Adrenal gland (tissue), 12 donors: ENCODE data around the gene CAMTA1. TPM values are rescaled to one million over a fixed set of nuclear protein-coding genes. Genes with fewer than 3 reads are reported as not detected.
A peak's percentile ranks its signal among the peaks of the same experiment; 100 is the strongest.

Source experiments
- DNase-seq, 7 donors: peaks; one replicate each; pipeline ENCODE4 v3.0.0-alpha.2; 2019 to 2020
- H3K27ac ChIP-seq, 5 donors: fragments of 200-600 bp; sonication (generic) in 4 of 5; 1 replicate in 3 of 5; 2 replicates in 2 of 5; pipeline versions ENCODE4 v1.5.1 to v1.8.0; 2016 to 2020; ENCODE audit warnings: mild to moderate bottlenecking in 1 of 5
- H3K27me3 ChIP-seq: fragments of 200-600 bp; 2 replicates; pipeline ENCODE4 v1.8.0; 2021
- H3K36me3 ChIP-seq, 2 donors: fragments of 200-600 bp; replicated peaks in 1 of 2; 1 replicate in 1 of 2; 2 replicates in 1 of 2; pipeline versions ENCODE4 v1.5.1 to v1.8.0; 2018 to 2022
- H3K4me1 ChIP-seq, 2 donors: fragments of 200-600 bp; replicated peaks in 1 of 2; 1 replicate in 1 of 2; 2 replicates in 1 of 2; pipeline versions ENCODE4 v1.5.1 to v1.8.0; 2018 to 2021
- H3K4me3 ChIP-seq, 4 donors: fragments of 200-600 bp; sonication (generic) in 3 of 4; one replicate each; pipeline ENCODE4 v1.5.1; 2016 to 2018
- H3K9me3 ChIP-seq, 3 donors: fragments of 200-600 bp; sonication (generic) in 1 of 3; replicated peaks in 1 of 3; 1 replicate in 2 of 3; 2 replicates in 1 of 3; pipeline versions ENCODE4 v1.5.1 to v1.8.0; 2016 to 2021
- POLR2A ChIP-seq, 2 donors: fragments of 450-650 bp; IDR thresholded peaks; one replicate each; pipeline ENCODE4 v1.6.1; 2017; ENCODE audit warnings: antibody characterized with exemption in 2 of 2, mild to moderate bottlenecking in 2 of 2, moderate library complexity in 1 of 2
- WGBS, 4 donors: extraction: QIAGEN DNeasy Blood & Tissue Kit in 2 of 4; methylation state at CpG; one replicate each; pipeline versions ENCODE4 v1.1.5 to v1.1.7; 2013 to 2017; 5-methylcytosine and 5-hydroxymethylcytosine counted together
- intact Hi-C, 2 donors: fragments of 100-400 bp; cut with DNase I; formaldehyde crosslinking; loops; one replicate each; pipeline versions ENCODE4 v1.14.1 to v1.15.0; 2022 to 2023
- polyA plus RNA-seq, 3 donors: library from polyadenylated mRNA; stranded (reverse); fragments of 200-250 nt in 2 of 3; fragments of 350-450 nt in 1 of 3; fragmentation: Illumina TruSeq in 1 of 3; extraction: RNeasy Lipid Tissue Mini Kit (QIAGEN cat#74804) in 1 of 3; gene quantifications; one replicate each; pipeline ENCODE4 v1.2.3, GENCODE V29; 2013 to 2014
- total RNA-seq, 9 donors: library from RNA; depleted of rRNA in 4 of 9; stranded (reverse); fragments of >200 nt in 4 of 9; fragments of 120-200 nt in 1 of 9; fragmentation: NEBNext Ultra II Directional in 1 of 9; extraction: Animal tissue kit (Norgen Biotek cat#: 25700) in 1 of 9; gene quantifications; one replicate each; pipeline versions ENCODE4 v1.1.0 to v1.2.4, GENCODE V29; 2013 to 2023
- TF ChIP-seq, protein P1 (sequence below), 6 experiments: fragments of 450-650 bp in 4 of 6; fragments of 200-600 bp in 2 of 6; sonication (generic) in 1 of 6; IDR thresholded peaks; 1 replicate in 5 of 6; 2 replicates in 1 of 6; pipeline versions ENCODE4 v1.5.1 to v1.8.0; 2016 to 2021; ENCODE audit warnings: antibody characterized with exemption in 6 of 6, mild to moderate bottlenecking in 2 of 6, moderate library complexity in 1 of 6
- donor health status: healthy with polysubstance abuse.
- donor health status: Bipolar disorder and iron deficiency.
- donor health status: DM: yes; HTN: yes; CAD: no.
- donor health status: DM: no; HTN: no; CAD: no.
- donor health status: DM: no; HTN: no; CAD: no.
- donor health status: DM: yes; HTN: yes; CAD: no.

The CAMTA1 gene
- total and polyA plus RNA-seq, 12 donors, result 62.9 to 141 (median 96.9) TPM

GRCh38 chr1:7770997-7771822 is 986.0 kb downstream of the CAMTA1 start, which contains the start of gene VAMP3:
Gene VAMP3, plus strand, starts transcription at chr1:7771296. Its CDS starts 88 bp downstream, at chr1:7771384.
- peak within 1 kb of the TSS; percentile 50 to 100 (median 90) for H3K4me3 ChIP-seq
- 0 to 1% (median 0%) methylated on average over 17 to 97 of the region's 97 CpGs for WGBS, 4 donors
- peak; percentile 88 to 94 (median 90) for DNase-seq
- no peaks in the 10 kb centered on the region for H3K27me3 ChIP-seq
- H3K36me3 ChIP-seq, result no peaks in the 10 kb centered on the region
- H3K9me3 ChIP-seq, result no peaks in the 10 kb centered on the region
- TF ChIP-seq POLR2A (IDR thresholded peaks at IDR 0.05), result peak; percentile 66 to 80
- TF ChIP-seq, protein P1, sequence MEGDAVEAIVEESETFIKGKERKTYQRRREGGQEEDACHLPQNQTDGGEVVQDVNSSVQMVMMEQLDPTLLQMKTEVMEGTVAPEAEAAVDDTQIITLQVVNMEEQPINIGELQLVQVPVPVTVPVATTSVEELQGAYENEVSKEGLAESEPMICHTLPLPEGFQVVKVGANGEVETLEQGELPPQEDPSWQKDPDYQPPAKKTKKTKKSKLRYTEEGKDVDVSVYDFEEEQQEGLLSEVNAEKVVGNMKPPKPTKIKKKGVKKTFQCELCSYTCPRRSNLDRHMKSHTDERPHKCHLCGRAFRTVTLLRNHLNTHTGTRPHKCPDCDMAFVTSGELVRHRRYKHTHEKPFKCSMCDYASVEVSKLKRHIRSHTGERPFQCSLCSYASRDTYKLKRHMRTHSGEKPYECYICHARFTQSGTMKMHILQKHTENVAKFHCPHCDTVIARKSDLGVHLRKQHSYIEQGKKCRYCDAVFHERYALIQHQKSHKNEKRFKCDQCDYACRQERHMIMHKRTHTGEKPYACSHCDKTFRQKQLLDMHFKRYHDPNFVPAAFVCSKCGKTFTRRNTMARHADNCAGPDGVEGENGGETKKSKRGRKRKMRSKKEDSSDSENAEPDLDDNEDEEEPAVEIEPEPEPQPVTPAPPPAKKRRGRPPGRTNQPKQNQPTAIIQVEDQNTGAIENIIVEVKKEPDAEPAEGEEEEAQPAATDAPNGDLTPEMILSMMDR (IDR thresholded peaks at IDR 0.05), result no peak
- peak within 1 kb of the TSS; percentile 73 to 98 (median 94) for H3K27ac ChIP-seq
- H3K4me1 ChIP-seq, result peaks cover 7 to 14% of the 10 kb centered on the region in 2 donors
- intact Hi-C loops, result no loop called here

DNA sequence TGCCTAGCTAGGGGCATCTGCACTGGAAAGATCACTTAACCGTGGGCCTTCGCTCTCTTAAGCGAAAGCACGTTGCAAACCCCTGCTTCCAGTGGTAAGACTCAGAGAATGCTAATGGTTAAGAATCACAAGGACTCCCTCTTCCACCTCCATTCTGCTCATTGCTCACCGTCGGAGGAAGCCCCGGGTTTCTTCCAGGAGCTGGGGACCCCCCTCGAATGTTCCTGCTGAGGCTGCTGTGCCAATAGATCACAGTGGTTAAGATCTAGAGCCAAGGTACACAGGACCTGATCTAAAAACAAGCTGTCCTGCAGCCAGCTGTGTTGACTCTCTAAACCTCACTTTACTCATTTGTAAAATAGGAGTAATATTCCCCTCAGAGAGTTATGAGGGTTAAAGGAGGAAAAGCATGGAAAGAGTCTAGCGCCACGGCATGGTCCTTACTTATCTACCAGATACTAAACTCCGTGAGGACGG is 986.6 kb downstream of the CAMTA1 start:
- Histone ChIP-seq H3K27ac (peak overlapping the region; percentile 73 to 98 (median 94)), H3K9me3 (no peaks in the 10 kb centered on the region), H3K36me3 (peaks cover 0 to under 1% of the 10 kb centered on the region in 2 donors), H3K27me3 (no peaks in the 10 kb centered on the region), H3K4me1 (peaks cover 7 to 14% of the 10 kb centered on the region in 2 donors), H3K4me3 (peak overlapping the region; percentile 19 to 100 (median 90))
- DNase-seq, result no peak
- 14 to 26% (median 17%) methylated on average over 12 of the region's 12 CpGs for WGBS, 4 donors
- TF ChIP-seq, protein P1 (IDR thresholded peaks at IDR 0.05), result no peak
- no peak for TF ChIP-seq POLR2A (IDR thresholded peaks at IDR 0.05)
- intact Hi-C loops, result no loop called here

- H3K36me3 ChIP-seq, result peaks cover 0 to 40% of the 10 kb centered on the region in 2 donors
- intact Hi-C loops, result no loop called here
- TF ChIP-seq POLR2A (IDR thresholded peaks at IDR 0.05), result no peak
- TF ChIP-seq, protein P1 (IDR thresholded peaks at IDR 0.05), result no peak
Observed at GRCh38 chr1:7777591-7777990, 992.3 kb downstream of the CAMTA1 start.

DNA sequence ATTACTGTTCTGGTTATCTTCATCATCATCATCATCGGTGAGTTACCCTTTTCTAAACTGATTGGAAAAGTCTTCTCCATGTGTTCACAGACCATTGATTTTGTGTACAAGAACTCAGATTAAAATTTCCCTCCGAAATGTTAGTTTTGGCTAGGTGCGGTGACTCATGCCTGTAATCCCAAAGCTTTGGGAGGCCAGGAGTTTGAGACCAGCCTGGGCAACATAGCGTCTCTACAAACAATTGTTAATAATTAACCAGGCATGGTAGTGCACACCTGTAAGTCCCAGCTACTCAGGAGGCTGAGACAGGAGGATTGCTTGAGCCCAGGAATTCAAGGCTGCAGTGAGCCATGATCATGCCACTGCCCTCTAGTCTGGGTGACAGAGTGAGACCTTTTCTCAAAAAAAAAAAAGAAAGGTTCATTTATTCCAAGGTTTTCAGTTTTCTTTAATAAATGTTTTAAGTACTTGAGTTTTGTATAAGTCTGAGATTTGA is 992.9 kb downstream of the CAMTA1 start:
- no peak for DNase-seq
- WGBS, 4 donors, result 92 to 97% (median 95%) methylated on average over 4 of the region's 4 CpGs
- intact Hi-C loops, result no loop called here
- TF ChIP-seq, protein P1 (IDR thresholded peaks at IDR 0.05), result no peak
- TF ChIP-seq POLR2A (IDR thresholded peaks at IDR 0.05), result no peak
- no peak overlapping the region for H3K4me3 ChIP-seq
- no peaks in the 10 kb centered on the region for H3K4me1 ChIP-seq
- no peak overlapping the region for H3K27ac ChIP-seq
- H3K36me3 ChIP-seq, result peaks cover 0 to 40% of the 10 kb centered on the region in 2 donors
- no peaks in the 10 kb centered on the region for H3K27me3 ChIP-seq
- no peaks in the 10 kb centered on the region for H3K9me3 ChIP-seq

More at GRCh38 chr1:7777591-7777990, 992.3 kb downstream of the CAMTA1 start:
- H3K4me3 ChIP-seq, result no peak overlapping the region
- no peak for DNase-seq
- peaks cover 0 to 5% of the 10 kb centered on the region in 2 donors for H3K4me1 ChIP-seq
- H3K27me3 ChIP-seq, result no peaks in the 10 kb centered on the region
- no peak overlapping the region for H3K27ac ChIP-seq
- no peaks in the 10 kb centered on the region for H3K9me3 ChIP-seq
- WGBS, 4 donors, result 72 to 79% (median 78%) methylated on average over 3 of the region's 3 CpGs
